Measurements from ENCODE around the gene NME3. TPM values are rescaled to one million over a fixed set of nuclear protein-coding genes. Genes with fewer than 3 reads are reported as not detected.

NME3 gene
- total and polyA plus RNA-seq, 2 of the 13 experiments (the other 11 are each of a cell fraction or from before 2014, with no cell fraction given): 10.4 to 15.9 TPM

DNA sequence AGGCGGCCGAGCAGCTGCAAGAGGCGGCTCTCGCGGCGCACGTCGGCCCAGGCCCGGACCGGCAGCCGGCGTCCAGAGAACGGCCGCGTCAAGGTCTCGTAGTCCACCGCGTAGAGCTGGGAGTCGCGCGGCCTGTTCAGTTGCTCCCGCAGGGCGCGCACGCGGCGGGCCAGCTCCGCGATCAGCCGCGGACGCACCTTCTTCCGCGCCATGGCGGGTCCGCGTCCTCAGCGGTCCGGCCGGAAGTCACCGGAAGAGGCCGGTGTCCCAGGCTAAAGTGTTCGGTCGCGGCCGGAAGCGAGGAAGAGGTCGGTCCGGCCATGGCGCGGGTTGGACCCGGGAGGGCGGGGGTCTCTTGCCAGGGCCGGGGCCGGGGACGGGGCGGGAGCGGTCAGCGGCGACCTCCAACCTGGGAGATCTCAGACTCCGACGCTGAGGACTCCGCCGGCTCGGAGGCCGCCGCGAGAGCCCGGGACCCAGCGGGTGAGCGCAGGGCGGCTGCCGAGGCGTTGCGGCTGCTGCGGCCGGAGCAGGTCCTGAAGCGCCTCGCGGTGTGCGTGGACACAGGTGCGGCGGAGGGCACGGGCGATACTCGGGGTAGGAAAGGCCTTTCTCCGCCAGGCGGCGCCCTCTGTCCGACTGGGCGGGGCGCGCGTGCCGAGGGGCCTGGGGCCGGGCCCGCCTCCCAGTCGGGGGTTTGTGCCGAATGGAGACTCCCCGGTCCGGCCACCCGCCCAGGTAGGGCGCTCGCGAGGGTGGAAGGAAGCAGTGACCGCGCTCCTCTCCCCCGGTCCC, 1.8 kb upstream of the NME3 start, which contains the start of gene MRPS34 (continued):
- TF ChIP-seq, protein P1, sequence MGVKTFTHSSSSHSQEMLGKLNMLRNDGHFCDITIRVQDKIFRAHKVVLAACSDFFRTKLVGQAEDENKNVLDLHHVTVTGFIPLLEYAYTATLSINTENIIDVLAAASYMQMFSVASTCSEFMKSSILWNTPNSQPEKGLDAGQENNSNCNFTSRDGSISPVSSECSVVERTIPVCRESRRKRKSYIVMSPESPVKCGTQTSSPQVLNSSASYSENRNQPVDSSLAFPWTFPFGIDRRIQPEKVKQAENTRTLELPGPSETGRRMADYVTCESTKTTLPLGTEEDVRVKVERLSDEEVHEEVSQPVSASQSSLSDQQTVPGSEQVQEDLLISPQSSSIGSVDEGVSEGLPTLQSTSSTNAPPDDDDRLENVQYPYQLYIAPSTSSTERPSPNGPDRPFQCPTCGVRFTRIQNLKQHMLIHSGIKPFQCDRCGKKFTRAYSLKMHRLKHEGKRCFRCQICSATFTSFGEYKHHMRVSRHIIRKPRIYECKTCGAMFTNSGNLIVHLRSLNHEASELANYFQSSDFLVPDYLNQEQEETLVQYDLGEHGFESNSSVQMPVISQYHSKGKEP (CRISPR knock-in tag; IDR thresholded peaks at IDR 0.05): 0 out of 2 replicates have a peak, but pooled peaks have one; percentile 17
- TF ChIP-seq ZMYM3 (CRISPR knock-in tag; IDR thresholded peaks at IDR 0.05): no peak; the same call in 1 of the 2 replicates
- peak; percentile 40; the same call in 1 of the 2 replicates for TF ChIP-seq SP140L (CRISPR knock-in tag; IDR thresholded peaks at IDR 0.05; ENCODE audit: borderline replicate concordance)
- TF ChIP-seq, protein P2, sequence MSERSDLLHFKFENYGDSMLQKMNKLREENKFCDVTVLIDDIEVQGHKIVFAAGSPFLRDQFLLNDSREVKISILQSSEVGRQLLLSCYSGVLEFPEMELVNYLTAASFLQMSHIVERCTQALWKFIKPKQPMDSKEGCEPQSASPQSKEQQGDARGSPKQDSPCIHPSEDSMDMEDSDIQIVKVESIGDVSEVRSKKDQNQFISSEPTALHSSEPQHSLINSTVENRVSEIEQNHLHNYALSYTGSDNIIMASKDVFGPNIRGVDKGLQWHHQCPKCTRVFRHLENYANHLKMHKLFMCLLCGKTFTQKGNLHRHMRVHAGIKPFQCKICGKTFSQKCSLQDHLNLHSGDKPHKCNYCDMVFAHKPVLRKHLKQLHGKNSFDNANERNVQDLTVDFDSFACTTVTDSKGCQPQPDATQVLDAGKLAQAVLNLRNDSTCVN (CRISPR knock-in tag; IDR thresholded peaks at IDR 0.05; ENCODE audit: borderline replicate concordance): no peak; the same call in 1 of the 2 replicates
- 0 out of 2 replicates have a peak, but pooled peaks have one; percentile 40 for TF ChIP-seq ZNF446 (CRISPR knock-in tag; IDR thresholded peaks at IDR 0.05)
- TF ChIP-seq FLYWCH1 (CRISPR knock-in tag; IDR thresholded peaks at IDR 0.05): peak; percentile 88; the same call in 1 of the 2 replicates
- TF ChIP-seq, protein P3, sequence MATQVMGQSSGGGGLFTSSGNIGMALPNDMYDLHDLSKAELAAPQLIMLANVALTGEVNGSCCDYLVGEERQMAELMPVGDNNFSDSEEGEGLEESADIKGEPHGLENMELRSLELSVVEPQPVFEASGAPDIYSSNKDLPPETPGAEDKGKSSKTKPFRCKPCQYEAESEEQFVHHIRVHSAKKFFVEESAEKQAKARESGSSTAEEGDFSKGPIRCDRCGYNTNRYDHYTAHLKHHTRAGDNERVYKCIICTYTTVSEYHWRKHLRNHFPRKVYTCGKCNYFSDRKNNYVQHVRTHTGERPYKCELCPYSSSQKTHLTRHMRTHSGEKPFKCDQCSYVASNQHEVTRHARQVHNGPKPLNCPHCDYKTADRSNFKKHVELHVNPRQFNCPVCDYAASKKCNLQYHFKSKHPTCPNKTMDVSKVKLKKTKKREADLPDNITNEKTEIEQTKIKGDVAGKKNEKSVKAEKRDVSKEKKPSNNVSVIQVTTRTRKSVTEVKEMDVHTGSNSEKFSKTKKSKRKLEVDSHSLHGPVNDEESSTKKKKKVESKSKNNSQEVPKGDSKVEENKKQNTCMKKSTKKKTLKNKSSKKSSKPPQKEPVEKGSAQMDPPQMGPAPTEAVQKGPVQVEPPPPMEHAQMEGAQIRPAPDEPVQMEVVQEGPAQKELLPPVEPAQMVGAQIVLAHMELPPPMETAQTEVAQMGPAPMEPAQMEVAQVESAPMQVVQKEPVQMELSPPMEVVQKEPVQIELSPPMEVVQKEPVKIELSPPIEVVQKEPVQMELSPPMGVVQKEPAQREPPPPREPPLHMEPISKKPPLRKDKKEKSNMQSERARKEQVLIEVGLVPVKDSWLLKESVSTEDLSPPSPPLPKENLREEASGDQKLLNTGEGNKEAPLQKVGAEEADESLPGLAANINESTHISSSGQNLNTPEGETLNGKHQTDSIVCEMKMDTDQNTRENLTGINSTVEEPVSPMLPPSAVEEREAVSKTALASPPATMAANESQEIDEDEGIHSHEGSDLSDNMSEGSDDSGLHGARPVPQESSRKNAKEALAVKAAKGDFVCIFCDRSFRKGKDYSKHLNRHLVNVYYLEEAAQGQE (IDR thresholded peaks at IDR 0.05; ENCODE audit: borderline replicate concordance in 1 of 2, low read depth in 1 of 2, low read length in 2 of 2): peak in 1 of 2 experiments; percentile 24; a peak in 1 of 4 replicates
- TF ChIP-seq ZMYM2 (CRISPR knock-in tag; IDR thresholded peaks at IDR 0.05): 0 out of 2 replicates have a peak, but pooled peaks have one; percentile 51
- no peak for TF ChIP-seq ZNF24 (IDR thresholded peaks at IDR 0.05)
- TF ChIP-seq, protein P4, sequence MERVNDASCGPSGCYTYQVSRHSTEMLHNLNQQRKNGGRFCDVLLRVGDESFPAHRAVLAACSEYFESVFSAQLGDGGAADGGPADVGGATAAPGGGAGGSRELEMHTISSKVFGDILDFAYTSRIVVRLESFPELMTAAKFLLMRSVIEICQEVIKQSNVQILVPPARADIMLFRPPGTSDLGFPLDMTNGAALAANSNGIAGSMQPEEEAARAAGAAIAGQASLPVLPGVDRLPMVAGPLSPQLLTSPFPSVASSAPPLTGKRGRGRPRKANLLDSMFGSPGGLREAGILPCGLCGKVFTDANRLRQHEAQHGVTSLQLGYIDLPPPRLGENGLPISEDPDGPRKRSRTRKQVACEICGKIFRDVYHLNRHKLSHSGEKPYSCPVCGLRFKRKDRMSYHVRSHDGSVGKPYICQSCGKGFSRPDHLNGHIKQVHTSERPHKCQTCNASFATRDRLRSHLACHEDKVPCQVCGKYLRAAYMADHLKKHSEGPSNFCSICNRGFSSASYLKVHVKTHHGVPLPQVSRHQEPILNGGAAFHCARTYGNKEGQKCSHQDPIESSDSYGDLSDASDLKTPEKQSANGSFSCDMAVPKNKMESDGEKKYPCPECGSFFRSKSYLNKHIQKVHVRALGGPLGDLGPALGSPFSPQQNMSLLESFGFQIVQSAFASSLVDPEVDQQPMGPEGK (CRISPR knock-in tag; IDR thresholded peaks at IDR 0.05): peak; percentile 69
- TF ChIP-seq, protein P5, sequence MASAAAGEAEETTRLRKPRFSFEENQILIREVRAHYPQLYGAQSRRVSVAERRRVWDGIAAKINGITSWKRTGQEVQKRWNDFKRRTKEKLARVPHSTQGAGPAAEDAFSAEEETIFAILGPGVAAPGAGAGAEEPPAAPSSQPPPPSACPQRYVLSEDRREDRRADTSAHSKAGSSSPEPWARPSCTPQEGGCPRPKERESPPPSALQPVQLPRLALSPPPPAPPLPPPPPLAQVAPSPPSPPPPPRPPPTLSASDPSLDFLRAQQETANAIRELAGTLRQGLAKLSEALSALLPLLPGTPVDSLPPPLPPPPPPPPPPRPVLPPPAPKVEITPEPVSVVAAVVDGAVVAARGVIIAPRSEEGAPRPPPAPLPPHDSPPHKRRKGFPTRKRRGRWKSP (CRISPR knock-in tag; IDR thresholded peaks at IDR 0.05): peak; percentile 50
- no peak for TF ChIP-seq RAD51 (IDR thresholded peaks at IDR 0.05; ENCODE audit: borderline replicate concordance)
- peak; percentile 23; the same call in 1 of the 2 replicates for TF ChIP-seq MEIS2 (CRISPR knock-in tag; IDR thresholded peaks at IDR 0.05)
- no peak; the same call in 1 of the 2 replicates for TF ChIP-seq ZNF264 (CRISPR knock-in tag; IDR thresholded peaks at IDR 0.05)
- TF ChIP-seq, protein P6, sequence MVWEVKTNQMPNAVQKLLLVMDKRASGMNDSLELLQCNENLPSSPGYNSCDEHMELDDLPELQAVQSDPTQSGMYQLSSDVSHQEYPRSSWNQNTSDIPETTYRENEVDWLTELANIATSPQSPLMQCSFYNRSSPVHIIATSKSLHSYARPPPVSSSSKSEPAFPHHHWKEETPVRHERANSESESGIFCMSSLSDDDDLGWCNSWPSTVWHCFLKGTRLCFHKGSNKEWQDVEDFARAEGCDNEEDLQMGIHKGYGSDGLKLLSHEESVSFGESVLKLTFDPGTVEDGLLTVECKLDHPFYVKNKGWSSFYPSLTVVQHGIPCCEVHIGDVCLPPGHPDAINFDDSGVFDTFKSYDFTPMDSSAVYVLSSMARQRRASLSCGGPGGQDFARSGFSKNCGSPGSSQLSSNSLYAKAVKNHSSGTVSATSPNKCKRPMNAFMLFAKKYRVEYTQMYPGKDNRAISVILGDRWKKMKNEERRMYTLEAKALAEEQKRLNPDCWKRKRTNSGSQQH (CRISPR knock-in tag; IDR thresholded peaks at IDR 0.05; ENCODE audit: low read depth): peak; percentile 89; the same call in 1 of the 2 replicates
- TF ChIP-seq EED (CRISPR knock-in tag; IDR thresholded peaks at IDR 0.05): no peak

Data from HepG2 (cell line).